HEK293T (cell line): ENCODE measurements around the gene SLAMF6.

Experiments
- NFRKB ChIP-seq: fragments of 450-650 bp; IDR thresholded peaks from 2 replicates; pipeline ENCODE4 v1.6.1; 2016; ENCODE audit warnings: mild to moderate bottlenecking, moderate library complexity
- SUZ12 ChIP-seq: fragments of 450-650 bp; IDR thresholded peaks from 2 replicates; pipeline ENCODE4 v1.6.1; 2016; ENCODE audit warnings: mild to moderate bottlenecking

DNA sequence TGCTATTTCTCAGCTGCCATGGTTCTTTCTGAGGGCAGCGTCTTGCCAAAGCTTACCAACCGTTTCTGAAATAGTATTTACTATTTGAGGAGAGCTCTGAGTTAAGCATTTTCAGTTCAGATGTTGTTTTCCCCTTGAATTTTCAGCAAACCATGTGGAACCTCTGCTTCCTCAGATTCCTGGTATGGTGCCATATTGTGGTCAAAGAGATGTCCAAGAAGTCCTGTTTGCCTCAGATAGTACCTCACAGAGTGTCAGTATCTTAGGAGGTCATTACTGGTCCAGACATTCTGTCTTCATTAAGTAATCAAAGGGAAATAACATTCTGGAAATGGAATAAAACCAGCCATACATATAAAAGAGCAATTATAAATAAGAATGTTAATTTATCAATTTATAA lies 86.1 kb downstream of the SLAMF6 start:
- TF ChIP-seq SUZ12 (no peak), NFRKB (no peak)
